Thymus (tissue), 11 donors: ENCODE results near the gene ADD3. TPM values are rescaled to one million over a fixed set of nuclear protein-coding genes. Genes with fewer than 3 reads are reported as not detected.
"Not testable (repeated sequence)": the region's sequence is repeated elsewhere in the genome, so short reads cannot be mapped to it uniquely, and the experiment has no call there.

Experiments
- DNase-seq, 9 donors: peaks; one replicate each; pipeline ENCODE4 v3.0.0-alpha.2; 2013; ENCODE audit warnings: low spot score in 9 of 9, low read depth in 6 of 9, missing footprints in 1 of 9
- H3K27ac ChIP-seq, 2 donors: one replicate each; pipeline ENCODE4 v1.5.1; 2013; ENCODE audit warnings: control low read depth in 1 of 2, low read depth in 1 of 2, low read length in 1 of 2, mild to moderate bottlenecking in 1 of 2, moderate library complexity in 1 of 2
- H3K27me3 ChIP-seq, 2 donors: one replicate each; pipeline ENCODE4 v1.5.1; 2013; ENCODE audit warnings: low read length in 1 of 2; ENCODE audit not compliant: control insufficient read depth in 2 of 2, insufficient read depth in 1 of 2
- H3K36me3 ChIP-seq, 2 donors: one replicate each; pipeline ENCODE4 v1.5.1; 2013; ENCODE audit warnings: low read length in 1 of 2, mild to moderate bottlenecking in 1 of 2, moderate library complexity in 1 of 2; ENCODE audit not compliant: control insufficient read depth in 2 of 2, insufficient read depth in 2 of 2
- H3K4me1 ChIP-seq, 2 donors: one replicate each; pipeline ENCODE4 v1.5.1; 2013; ENCODE audit warnings: low read length in 2 of 2; ENCODE audit not compliant: control insufficient read depth in 2 of 2, insufficient read depth in 2 of 2
- H3K4me3 ChIP-seq, 2 donors: one replicate each; pipeline ENCODE4 v1.5.1; 2013; ENCODE audit warnings: low read length in 2 of 2, control low read depth in 1 of 2, mild to moderate bottlenecking in 1 of 2
- H3K9me3 ChIP-seq, 2 donors: one replicate each; pipeline ENCODE4 v1.5.1; 2013; ENCODE audit warnings: low read length in 1 of 2, mild to moderate bottlenecking in 1 of 2; ENCODE audit not compliant: control insufficient read depth in 2 of 2, insufficient read depth in 1 of 2
- WGBS: extraction: QIAGEN DNeasy Blood & Tissue Kit; methylation state at CpG from one replicate; pipeline ENCODE4 v1.1.7; 2013; 5-methylcytosine and 5-hydroxymethylcytosine counted together
- polyA plus RNA-seq: library from polyadenylated mRNA; stranded (reverse); fragments of 200-250 nt; gene quantifications from one replicate; pipeline ENCODE4 v1.2.3, GENCODE V29; 2013
- total RNA-seq: library from RNA; stranded (reverse); fragments of 120-200 nt; gene quantifications from one replicate; pipeline ENCODE4 v1.2.4, GENCODE V29; 2013
- donor health status: healthy.

ADD3 gene
- total and polyA plus RNA-seq, 2 donors: 112 to 217 TPM

GRCh38 chr10:110113670-110114337 lies 106.0 kb downstream of the ADD3 start:
- Histone ChIP-seq H3K27ac (no peak overlapping the region), H3K4me3 (no peak overlapping the region)

GRCh38 chr10:110114668-110115067 lies 106.9 kb downstream of the ADD3 start:
- peaks cover 52 to 72% of the 10 kb centered on the region in 2 donors for H3K36me3 ChIP-seq
- H3K4me3 ChIP-seq, H3K27me3 ChIP-seq, H3K9me3 ChIP-seq, H3K27ac ChIP-seq, H3K4me1 ChIP-seq, DNase-seq: not testable (repeated sequence)
- WGBS: 94% methylated on average over 2 of the region's 2 CpGs

More at GRCh38 chr10:110113670-110114337, 106.0 kb downstream of the ADD3 start:
- no peak for DNase-seq
- 100% methylated on average over 4 of the region's 4 CpGs for WGBS
- Histone ChIP-seq H3K9me3 (no peaks in the 10 kb centered on the region), H3K4me1 (no peaks in the 10 kb centered on the region), H3K36me3 (peaks cover 48 to 65% of the 10 kb centered on the region in 2 donors), H3K27me3 (no peaks in the 10 kb centered on the region)

DNA sequence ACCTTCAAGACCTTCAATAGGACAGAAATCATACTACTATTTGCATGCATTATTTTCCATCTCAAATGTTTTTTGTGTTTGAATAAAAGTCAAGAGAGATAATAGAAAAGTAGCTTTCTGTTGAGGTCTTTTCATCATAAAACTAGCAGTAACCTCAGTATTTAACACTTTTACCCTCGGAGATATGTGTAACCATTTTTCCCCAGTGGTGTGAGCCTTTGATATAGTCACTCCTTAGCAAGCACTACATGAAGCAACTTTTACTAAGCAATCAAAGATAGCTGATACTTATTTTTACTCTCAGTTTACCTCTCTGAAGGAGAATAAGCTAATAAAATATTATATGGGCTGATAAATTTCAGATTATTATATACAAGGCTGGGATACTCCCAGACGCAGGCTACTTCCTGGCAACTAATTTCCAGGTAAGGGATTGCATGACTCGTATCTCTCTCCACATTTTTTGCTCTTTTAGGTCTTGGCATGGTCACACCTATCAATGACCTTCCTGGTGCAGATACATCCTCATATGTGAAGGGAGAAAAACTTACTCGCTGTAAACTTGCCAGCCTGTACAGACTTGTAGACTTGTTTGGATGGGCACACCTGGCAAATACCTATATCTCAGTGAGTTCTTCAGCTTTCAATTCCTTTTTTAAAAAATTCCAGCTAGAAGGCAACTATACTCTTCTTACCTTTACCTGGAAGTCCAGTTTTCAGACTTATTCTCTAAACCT lies 108.2 kb downstream of the ADD3 start:
- peaks cover 47 to 70% of the 10 kb centered on the region in 2 donors for H3K36me3 ChIP-seq
- no peak for DNase-seq
- no peak overlapping the region for H3K27ac ChIP-seq
- H3K27me3 ChIP-seq: no peaks in the 10 kb centered on the region
- H3K4me3 ChIP-seq: no peak overlapping the region
- no peaks in the 10 kb centered on the region for H3K9me3 ChIP-seq
- no peaks in the 10 kb centered on the region for H3K4me1 ChIP-seq
- 98% methylated on average over 4 of the region's 4 CpGs for WGBS

DNA sequence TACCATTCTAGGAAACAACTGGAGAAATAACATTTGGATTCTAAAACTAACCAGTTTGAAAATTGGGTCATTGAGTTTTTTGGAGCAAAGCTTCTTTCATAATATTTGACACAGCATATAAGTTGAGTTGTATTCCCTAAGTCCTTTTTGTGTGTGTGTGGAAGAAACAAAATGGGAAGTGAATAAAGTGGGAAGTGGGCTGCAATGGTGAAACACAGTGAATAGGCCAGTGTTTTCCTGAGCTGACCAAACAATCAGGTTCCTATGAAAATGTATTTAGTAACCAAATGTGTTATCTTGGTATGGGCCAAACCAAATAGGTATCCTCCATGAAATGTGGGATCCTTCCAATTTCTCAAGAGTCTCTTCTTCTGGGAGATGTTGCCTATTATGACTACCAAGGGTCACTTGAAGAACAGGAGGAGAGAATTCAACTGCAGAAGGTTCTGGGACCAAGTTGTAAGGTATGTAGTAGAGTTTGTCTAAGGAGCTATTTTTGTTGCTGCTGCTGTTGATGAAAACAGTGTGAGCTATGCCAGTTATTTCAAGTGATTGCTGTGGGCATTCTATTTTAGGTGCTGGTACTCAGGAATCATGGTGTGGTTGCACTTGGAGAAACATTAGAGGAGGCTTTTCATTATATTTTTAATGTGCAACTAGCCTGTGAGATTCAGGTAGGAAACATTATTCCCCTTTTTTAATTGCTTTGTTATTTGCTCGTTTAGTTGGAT lies 111.3 kb downstream of the ADD3 start:
- H3K27me3 ChIP-seq: no peaks in the 10 kb centered on the region
- H3K27ac ChIP-seq: no peak overlapping the region
- H3K4me1 ChIP-seq: no peaks in the 10 kb centered on the region
- H3K9me3 ChIP-seq: no peaks in the 10 kb centered on the region
- WGBS: 97% methylated on average over 1 of the region's 1 CpG
- DNase-seq: no peak
- H3K4me3 ChIP-seq: no peak overlapping the region
- H3K36me3 ChIP-seq: peaks cover 38 to 71% of the 10 kb centered on the region in 2 donors

GRCh38 chr10:110123594-110123993 lies 115.8 kb downstream of the ADD3 start:
- Histone ChIP-seq H3K4me3 (no peak overlapping the region), H3K27ac (no peak overlapping the region), H3K9me3 (no peaks in the 10 kb centered on the region), H3K36me3 (peaks cover 23 to 61% of the 10 kb centered on the region in 2 donors), H3K4me1 (no peaks in the 10 kb centered on the region), H3K27me3 (no peaks in the 10 kb centered on the region)
- no peak for DNase-seq
- WGBS: 99% methylated on average over 2 of the region's 2 CpGs

GRCh38 chr10:110129490-110129889 lies 121.7 kb downstream of the ADD3 start:
- Histone ChIP-seq H3K4me3 (no peak overlapping the region), H3K36me3 (peaks cover 28 to 68% of the 10 kb centered on the region in 2 donors), H3K27ac (no peak overlapping the region), H3K9me3 (no peaks in the 10 kb centered on the region), H3K27me3 (no peaks in the 10 kb centered on the region), H3K4me1 (no peaks in the 10 kb centered on the region)
- no peak for DNase-seq

DNA sequence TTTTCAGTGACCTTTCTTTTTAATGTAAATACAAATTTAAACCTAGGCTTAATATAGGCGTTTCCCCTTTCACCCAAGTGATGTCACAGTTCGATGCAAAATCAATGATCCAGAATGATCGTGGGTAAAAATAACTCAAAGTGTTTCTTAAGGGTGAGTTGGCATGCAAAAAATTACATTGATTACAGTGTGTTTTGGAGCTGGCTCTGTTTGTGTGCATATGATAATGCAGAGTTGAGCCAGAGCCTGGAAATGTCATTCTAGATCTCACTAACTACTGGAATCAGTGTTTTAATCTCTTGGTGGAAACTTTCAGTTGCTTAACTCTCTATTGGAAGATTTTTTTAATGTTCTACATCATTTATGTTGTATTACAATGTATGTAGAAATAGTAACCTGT lies 127.1 kb downstream of the ADD3 start:
- H3K4me1 ChIP-seq: no peaks in the 10 kb centered on the region
- peaks cover 16 to 38% of the 10 kb centered on the region in 2 donors for H3K36me3 ChIP-seq
- H3K9me3 ChIP-seq: no peaks in the 10 kb centered on the region
- no peak overlapping the region for H3K27ac ChIP-seq
- 97% methylated on average over 3 of the region's 3 CpGs for WGBS
- H3K4me3 ChIP-seq: no peak overlapping the region
- H3K27me3 ChIP-seq: no peaks in the 10 kb centered on the region
- DNase-seq: no peak

DNA sequence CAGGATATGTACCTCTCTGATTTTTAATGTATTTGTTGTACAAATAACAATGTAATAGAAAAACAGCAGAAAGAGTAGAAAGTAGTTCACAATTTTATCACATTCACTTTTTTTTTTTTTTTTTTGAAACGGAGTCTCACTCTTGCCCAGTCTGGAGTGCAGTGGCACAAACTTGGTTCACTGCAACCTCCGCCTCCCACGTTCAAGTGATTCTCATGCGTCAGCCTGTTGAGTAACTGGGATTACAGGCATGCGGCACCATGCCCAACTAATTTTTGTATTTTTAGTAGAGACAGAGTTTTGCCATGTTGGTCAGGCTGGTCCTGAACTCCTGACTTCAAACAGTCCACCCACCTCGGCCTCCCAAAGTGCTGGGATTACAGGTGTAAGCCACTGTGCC lies 128.1 kb downstream of the ADD3 start:
- not testable (repeated sequence) for DNase-seq, H3K27me3 ChIP-seq, H3K4me3 ChIP-seq, H3K4me1 ChIP-seq, H3K9me3 ChIP-seq, H3K27ac ChIP-seq
- H3K36me3 ChIP-seq: peaks cover 12 to 30% of the 10 kb centered on the region in 2 donors
- WGBS: 96% methylated on average over 6 of the region's 6 CpGs

DNA sequence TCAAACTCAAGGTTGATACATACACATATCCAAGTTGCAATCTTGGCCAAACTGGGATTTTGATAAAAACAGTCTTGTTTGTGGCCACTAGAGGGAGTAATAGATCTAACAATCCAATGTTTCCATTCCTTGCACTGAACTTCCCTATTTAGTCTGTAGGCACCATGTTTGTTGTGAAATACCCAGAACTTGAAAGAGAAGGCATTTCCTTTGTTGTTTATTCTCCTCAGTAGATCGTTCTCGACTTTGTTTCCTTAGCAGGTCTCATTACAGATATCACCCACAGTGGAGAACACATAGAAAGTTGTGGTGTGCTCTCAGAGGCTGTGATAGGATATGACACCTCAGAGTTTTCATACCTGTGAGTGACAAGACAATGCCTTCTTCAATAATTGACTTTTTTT lies 129.4 kb downstream of the ADD3 start:
- Histone ChIP-seq H3K4me3 (no peak overlapping the region), H3K36me3 (peaks cover 2 to 17% of the 10 kb centered on the region in 2 donors), H3K27ac (peak overlapping the region in 1 of 2 donors; percentile 8), H3K4me1 (no peaks in the 10 kb centered on the region), H3K27me3 (no peaks in the 10 kb centered on the region), H3K9me3 (no peaks in the 10 kb centered on the region)
- WGBS: 1% methylated on average over 2 of the region's 2 CpGs
- DNase-seq: peak; percentile 26 to 82 (median 61)
